GM06990 (cell line): ENCODE results near the gene SRSF2.
A peak's percentile ranks its signal among the peaks of the same experiment; 100 is the strongest.

Experiments used
- DNase-seq: peaks from one replicate; pipeline ENCODE4 v3.0.0-alpha.2; 2011; ENCODE audit not compliant: insufficient read length; ENCODE audit errors: extremely low read depth
- H3K27me3 ChIP-seq: replicated peaks from 2 replicates; pipeline ENCODE4 v1.6.0; 2011; ENCODE audit warnings: low read length; ENCODE audit not compliant: control insufficient read depth, insufficient read depth
- H3K36me3 ChIP-seq: 2 replicates; pipeline ENCODE4 v1.5.1; 2011; ENCODE audit warnings: low read length; ENCODE audit not compliant: control insufficient read depth, insufficient read depth
- H3K4me3 ChIP-seq: replicated peaks from 2 replicates; pipeline ENCODE4 v1.5.1; 2011; ENCODE audit warnings: low read depth, mild to moderate bottlenecking, control low read depth, low read length
- CTCF ChIP-seq: IDR thresholded peaks from 2 replicates; pipeline ENCODE4 v1.5.1; 2011; ENCODE audit warnings: low read length, control low read depth, mild to moderate bottlenecking, inconsistent platforms; ENCODE audit not compliant: insufficient read depth, poor library complexity, severe bottlenecking

The SRSF2 gene

GRCh38 chr17:76707985-76708807 is 28.9 kb downstream of the SRSF2 start:
- peak; percentile 32 for TF ChIP-seq CTCF
- no peak overlapping the region for H3K4me3 ChIP-seq
- no peak for DNase-seq
- no peaks in the 10 kb centered on the region for H3K27me3 ChIP-seq
- no peaks in the 10 kb centered on the region for H3K36me3 ChIP-seq

- no peaks in the 10 kb centered on the region for H3K36me3 ChIP-seq
- no peaks in the 10 kb centered on the region for H3K27me3 ChIP-seq
- no peak for TF ChIP-seq CTCF
- H3K4me3 ChIP-seq: no peak overlapping the region
- no peak for DNase-seq
Measured at GRCh38 chr17:76706817-76707216, 30.3 kb downstream of the SRSF2 start.

- DNase-seq: no peak
- Histone ChIP-seq H3K27me3 (no peaks in the 10 kb centered on the region), H3K36me3 (no peaks in the 10 kb centered on the region), H3K4me3 (no peak overlapping the region)
- TF ChIP-seq CTCF: no peak
Measured at GRCh38 chr17:76704805-76705204, 32.3 kb downstream of the SRSF2 start.

- no peaks in the 10 kb centered on the region for H3K36me3 ChIP-seq
- TF ChIP-seq CTCF: no peak
- no peak for DNase-seq
- H3K27me3 ChIP-seq: no peaks in the 10 kb centered on the region
- H3K4me3 ChIP-seq: no peak overlapping the region
Measured at GRCh38 chr17:76702941-76703637, 34.0 kb downstream of the SRSF2 start.

GRCh38 chr17:76702076-76702475 is 35.1 kb downstream of the SRSF2 start:
- TF ChIP-seq CTCF: no peak
- Histone ChIP-seq H3K4me3 (no peak overlapping the region), H3K27me3 (no peaks in the 10 kb centered on the region; the same call in 1 of the 2 replicates), H3K36me3 (no peaks in the 10 kb centered on the region)
- DNase-seq: no peak
